Natural killer cell (primary cell): Measurements from ENCODE around the gene PCLAF. TPM values are rescaled to one million over a fixed set of nuclear protein-coding genes. Genes with fewer than 3 reads are reported as not detected.
A peak's percentile ranks its signal among the peaks of the same experiment; 100 is the strongest.

Source experiments
- ATAC-seq, 3 donors: fragments of 150-1000 bp in 2 of 3; fragments of 200-7000 bp in 1 of 3; cut with Tn5 transposase; 1 replicate in 1 of 3; 2 replicates in 2 of 3; pipeline ENCODE4 v1.10.0; 2021; ENCODE audit warnings: mild to moderate bottlenecking in 2 of 3, moderate library complexity in 2 of 3
- DNase-seq, 2 donors: peaks; one replicate each; pipeline versions ENCODE4 v3.0.0 to v3.0.0-alpha.2; 2013 to 2021; ENCODE audit warnings: mixed read lengths in 1 of 2
- H3K27ac ChIP-seq: one replicate; pipeline ENCODE4 v1.5.1; 2013; ENCODE audit warnings: mild to moderate bottlenecking, low read length
- H3K27me3 ChIP-seq: one replicate; pipeline ENCODE4 v1.6.1; 2013; ENCODE audit warnings: low read length; ENCODE audit not compliant: control insufficient read depth, insufficient read depth
- H3K36me3 ChIP-seq: one replicate; pipeline ENCODE4 v1.6.1; 2013; ENCODE audit warnings: low read length; ENCODE audit not compliant: control insufficient read depth, insufficient read depth
- H3K4me1 ChIP-seq: one replicate; pipeline ENCODE4 v1.6.1; 2013; ENCODE audit warnings: low read length; ENCODE audit not compliant: control insufficient read depth, insufficient read depth
- H3K4me3 ChIP-seq: one replicate; pipeline ENCODE4 v1.5.1; 2013; ENCODE audit warnings: low read length
- H3K9me3 ChIP-seq: one replicate; pipeline ENCODE4 v1.6.1; 2013; ENCODE audit warnings: low read length; ENCODE audit not compliant: control insufficient read depth, insufficient read depth
- H3K27ac Mint-ChIP-seq, 2 donors: one replicate each; pipeline ENCODE4 v1.8.0; 2022; ENCODE audit warnings: mild to moderate bottlenecking in 2 of 2, mixed read lengths in 2 of 2, moderate library complexity in 1 of 2
- H3K27me3 Mint-ChIP-seq, 2 donors: one replicate each; pipeline ENCODE4 v1.8.0; 2022; ENCODE audit warnings: low read depth in 2 of 2, mixed read lengths in 2 of 2
- H3K36me3 Mint-ChIP-seq: one replicate; pipeline ENCODE4 v1.8.0; 2022; ENCODE audit warnings: mixed read lengths
- H3K4me1 Mint-ChIP-seq, 2 donors: one replicate each; pipeline ENCODE4 v1.8.0; 2022; ENCODE audit warnings: mixed read lengths in 2 of 2
- H3K4me3 Mint-ChIP-seq: one replicate; pipeline ENCODE4 v1.8.0; 2022; ENCODE audit warnings: mild to moderate bottlenecking, moderate library complexity, mixed read lengths
- H3K9me3 Mint-ChIP-seq, 2 donors: one replicate each; pipeline ENCODE4 v1.8.0; 2022; ENCODE audit warnings: mixed read lengths in 2 of 2
- CTCF ChIP-seq: fragments of 200-600 bp; IDR thresholded peaks from one replicate; pipeline ENCODE4 v1.8.0; 2022; ENCODE audit warnings: antibody characterized with exemption
- WGBS: methylation state at CpG from one replicate; pipeline ENCODE4 v1.1.7; 2013; ENCODE audit warnings: missing lambda C conversion rate; ENCODE audit not compliant: insufficient coverage; 5-methylcytosine and 5-hydroxymethylcytosine counted together
- intact Hi-C: fragments of 100-400 bp; cut with micrococcal nuclease; formaldehyde crosslinking; loops from one replicate; pipeline ENCODE4 v1.14.2; 2022
- total RNA-seq, 4 donors: library from RNA; stranded (reverse); fragments of 120-200 nt in 1 of 4; gene quantifications; one replicate each; pipeline versions ENCODE4 v1.2.3 to v1.2.4, GENCODE V29; 2013 to 2022

The PCLAF gene
- total RNA-seq, 3 donors from 2014 or later (not counting 1 experiment from before 2014, with no cell fraction given): 1.4 to 2.2 (median 1.9) TPM

DNA sequence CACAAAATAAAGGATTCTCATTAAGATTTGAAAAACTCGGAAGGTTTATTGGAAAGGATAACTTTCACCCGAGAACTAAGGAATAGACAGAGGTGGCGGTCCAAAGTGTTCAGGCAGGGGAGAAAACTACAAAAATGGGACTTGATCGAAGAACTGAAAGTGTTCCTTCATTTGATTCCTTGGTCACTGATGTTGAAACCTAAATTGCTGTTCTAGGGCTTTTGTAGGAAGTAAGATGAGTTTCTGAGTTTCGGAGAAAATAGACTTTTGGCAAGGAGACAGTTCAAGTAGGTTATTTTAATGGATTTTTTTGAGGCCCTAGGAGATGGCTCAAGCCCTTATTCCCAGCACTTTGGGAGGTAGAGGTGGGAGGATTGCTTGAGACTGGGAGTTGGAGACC, 7.8 kb upstream of the PCLAF start:
- Histone ChIP-seq H3K27me3 (no peaks in the 10 kb centered on the region), H3K27ac (no peak overlapping the region), H3K4me3 (no peak overlapping the region), H3K36me3 (peaks cover 5% of the 10 kb centered on the region), H3K9me3 (no peaks in the 10 kb centered on the region), H3K4me1 (peaks cover 16% of the 10 kb centered on the region)
- intact Hi-C loops: loop anchor here (10.0 kb wide), 1 partner anchor 76 kb away; the partner anchor contains the start of gene ZNF609
- no peaks in the 10 kb centered on the region for H3K9me3 Mint-ChIP-seq
- WGBS: 94% methylated on average over 5 of the region's 5 CpGs
- H3K36me3 Mint-ChIP-seq: peaks cover 6% of the 10 kb centered on the region
- peak overlapping the region; percentile 91 to 98 for H3K27ac Mint-ChIP-seq
- no peak for TF ChIP-seq CTCF
- peak overlapping the region; percentile 99 for H3K4me3 Mint-ChIP-seq
- ATAC-seq (no peak), DNase-seq (no peak)
- H3K4me1 Mint-ChIP-seq: peaks cover 18 to 36% of the 10 kb centered on the region in 2 donors
- H3K27me3 Mint-ChIP-seq: no peaks in the 10 kb centered on the region

GRCh38 chr15:64387562-64388168, 6.4 kb upstream of the PCLAF start, which contains the start of gene TRIP4:
Gene TRIP4 (plus strand): TSS chr15:64387836. CDS start chr15:64387864, 28 bp downstream.
- peaks cover 16% of the 10 kb centered on the region for H3K4me1 ChIP-seq

DNA sequence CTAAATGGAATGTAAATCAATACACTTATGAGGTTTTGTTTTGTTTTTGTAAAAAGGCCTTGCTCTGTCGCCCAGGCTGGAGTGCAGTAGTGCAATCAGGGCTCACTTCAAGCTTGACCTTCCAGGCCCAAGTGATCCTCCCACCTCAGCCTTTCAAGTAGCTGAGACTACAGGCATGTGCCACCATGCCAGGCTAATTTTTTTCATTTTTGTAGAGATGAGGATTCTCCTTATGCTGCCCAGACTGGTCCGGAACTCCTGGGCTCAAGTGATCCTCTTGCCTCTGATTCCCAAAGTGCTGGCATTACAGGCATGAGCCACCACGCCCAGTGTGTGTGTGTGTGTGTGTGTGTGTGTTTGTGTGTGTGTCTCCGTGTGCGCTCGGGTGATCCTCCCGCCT, 5.0 kb upstream of the PCLAF start:
- intact Hi-C loops: loop anchor here (10.0 kb wide), 1 partner anchor 79 kb away; the partner anchor contains the start of gene ZNF609
- Histone ChIP-seq H3K4me3 (no peak overlapping the region), H3K27ac (no peak overlapping the region), H3K27me3 (no peaks in the 10 kb centered on the region), H3K4me1 (peaks cover 16% of the 10 kb centered on the region), H3K36me3 (no peaks in the 10 kb centered on the region), H3K9me3 (no peaks in the 10 kb centered on the region)
- Mint-ChIP-seq H3K9me3 (no peaks in the 10 kb centered on the region), H3K27ac (no peak overlapping the region), H3K4me1 (peaks cover 27 to 32% of the 10 kb centered on the region in 2 donors), H3K4me3 (peak overlapping the region; percentile 13), H3K36me3 (no peaks in the 10 kb centered on the region), H3K27me3 (no peaks in the 10 kb centered on the region)
- DNase-seq (no peak), ATAC-seq (no peak)
- 100% methylated on average over 6 of the region's 7 CpGs for WGBS
- TF ChIP-seq CTCF: no peak

More at GRCh38 chr15:64387562-64388168, 6.4 kb upstream of the PCLAF start, which contains the start of gene TRIP4:
- Histone ChIP-seq H3K27ac (peak within 1 kb of the TSS; percentile 79), H3K27me3 (no peaks in the 10 kb centered on the region), H3K36me3 (no peaks in the 10 kb centered on the region), H3K4me3 (peak within 1 kb of the TSS; percentile 85), H3K9me3 (no peaks in the 10 kb centered on the region)
- TF ChIP-seq CTCF: no peak
- H3K9me3 Mint-ChIP-seq: no peaks in the 10 kb centered on the region
- peak; percentile 99 to 100 (median 99) for ATAC-seq
- peak within 1 kb of the TSS; percentile 91 to 98 for H3K27ac Mint-ChIP-seq
- H3K4me1 Mint-ChIP-seq: peaks cover 18 to 30% of the 10 kb centered on the region in 2 donors
- H3K36me3 Mint-ChIP-seq: no peaks in the 10 kb centered on the region
- intact Hi-C loops: loop anchor here (1.0 to 10.0 kb wide), 2 partner anchors 31 to 77 kb away; partner anchors contain the start of genes CSNK1G1 and ZNF609
- peak within 1 kb of the TSS; percentile 99 for H3K4me3 Mint-ChIP-seq
- peak; percentile 95 to 98 for DNase-seq
- no peaks in the 10 kb centered on the region for H3K27me3 Mint-ChIP-seq
- WGBS: under 1% methylated on average over 35 of the region's 35 CpGs
